ENCODE data around the gene MC5R.

DNA sequence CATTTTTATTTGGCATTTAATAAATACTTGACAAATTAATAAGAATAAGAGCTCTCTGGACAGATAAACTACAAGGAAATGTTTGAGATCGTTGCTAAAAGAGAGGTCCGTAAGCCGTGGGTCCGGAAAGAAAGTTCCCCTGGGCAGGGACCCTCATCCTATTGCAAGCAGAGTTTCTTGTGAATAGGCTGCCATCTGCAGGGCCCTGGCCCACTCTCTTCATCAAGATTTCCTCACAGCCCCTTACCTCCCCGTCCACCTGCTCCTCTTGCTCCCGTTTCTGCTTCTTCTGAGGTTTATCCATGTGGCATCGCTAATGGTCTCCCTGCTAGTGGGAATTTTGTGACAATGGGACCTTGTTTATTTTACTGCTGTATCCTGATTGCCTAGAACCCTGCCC lies 30.1 kb upstream of the MC5R start:
- TF ChIP-seq, protein P1, sequence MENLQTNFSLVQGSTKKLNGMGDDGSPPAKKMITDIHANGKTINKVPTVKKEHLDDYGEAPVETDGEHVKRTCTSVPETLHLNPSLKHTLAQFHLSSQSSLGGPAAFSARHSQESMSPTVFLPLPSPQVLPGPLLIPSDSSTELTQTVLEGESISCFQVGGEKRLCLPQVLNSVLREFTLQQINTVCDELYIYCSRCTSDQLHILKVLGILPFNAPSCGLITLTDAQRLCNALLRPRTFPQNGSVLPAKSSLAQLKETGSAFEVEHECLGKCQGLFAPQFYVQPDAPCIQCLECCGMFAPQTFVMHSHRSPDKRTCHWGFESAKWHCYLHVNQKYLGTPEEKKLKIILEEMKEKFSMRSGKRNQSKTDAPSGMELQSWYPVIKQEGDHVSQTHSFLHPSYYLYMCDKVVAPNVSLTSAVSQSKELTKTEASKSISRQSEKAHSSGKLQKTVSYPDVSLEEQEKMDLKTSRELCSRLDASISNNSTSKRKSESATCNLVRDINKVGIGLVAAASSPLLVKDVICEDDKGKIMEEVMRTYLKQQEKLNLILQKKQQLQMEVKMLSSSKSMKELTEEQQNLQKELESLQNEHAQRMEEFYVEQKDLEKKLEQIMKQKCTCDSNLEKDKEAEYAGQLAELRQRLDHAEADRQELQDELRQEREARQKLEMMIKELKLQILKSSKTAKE (IDR thresholded peaks at IDR 0.05; ENCODE audit: low read depth, poor library complexity, severe bottlenecking): no peak
- TF ChIP-seq, protein P2, sequence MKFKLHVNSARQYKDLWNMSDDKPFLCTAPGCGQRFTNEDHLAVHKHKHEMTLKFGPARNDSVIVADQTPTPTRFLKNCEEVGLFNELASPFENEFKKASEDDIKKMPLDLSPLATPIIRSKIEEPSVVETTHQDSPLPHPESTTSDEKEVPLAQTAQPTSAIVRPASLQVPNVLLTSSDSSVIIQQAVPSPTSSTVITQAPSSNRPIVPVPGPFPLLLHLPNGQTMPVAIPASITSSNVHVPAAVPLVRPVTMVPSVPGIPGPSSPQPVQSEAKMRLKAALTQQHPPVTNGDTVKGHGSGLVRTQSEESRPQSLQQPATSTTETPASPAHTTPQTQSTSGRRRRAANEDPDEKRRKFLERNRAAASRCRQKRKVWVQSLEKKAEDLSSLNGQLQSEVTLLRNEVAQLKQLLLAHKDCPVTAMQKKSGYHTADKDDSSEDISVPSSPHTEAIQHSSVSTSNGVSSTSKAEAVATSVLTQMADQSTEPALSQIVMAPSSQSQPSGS (IDR thresholded peaks at IDR 0.05; ENCODE audit: low read length): no peak
- TF ChIP-seq RCOR1 (conservative IDR thresholded peaks at IDR 0.05; ENCODE audit: low read depth, low read length): no peak
- no peak for TF ChIP-seq DPF2 (IDR thresholded peaks at IDR 0.05)
- TF ChIP-seq, protein P3, sequence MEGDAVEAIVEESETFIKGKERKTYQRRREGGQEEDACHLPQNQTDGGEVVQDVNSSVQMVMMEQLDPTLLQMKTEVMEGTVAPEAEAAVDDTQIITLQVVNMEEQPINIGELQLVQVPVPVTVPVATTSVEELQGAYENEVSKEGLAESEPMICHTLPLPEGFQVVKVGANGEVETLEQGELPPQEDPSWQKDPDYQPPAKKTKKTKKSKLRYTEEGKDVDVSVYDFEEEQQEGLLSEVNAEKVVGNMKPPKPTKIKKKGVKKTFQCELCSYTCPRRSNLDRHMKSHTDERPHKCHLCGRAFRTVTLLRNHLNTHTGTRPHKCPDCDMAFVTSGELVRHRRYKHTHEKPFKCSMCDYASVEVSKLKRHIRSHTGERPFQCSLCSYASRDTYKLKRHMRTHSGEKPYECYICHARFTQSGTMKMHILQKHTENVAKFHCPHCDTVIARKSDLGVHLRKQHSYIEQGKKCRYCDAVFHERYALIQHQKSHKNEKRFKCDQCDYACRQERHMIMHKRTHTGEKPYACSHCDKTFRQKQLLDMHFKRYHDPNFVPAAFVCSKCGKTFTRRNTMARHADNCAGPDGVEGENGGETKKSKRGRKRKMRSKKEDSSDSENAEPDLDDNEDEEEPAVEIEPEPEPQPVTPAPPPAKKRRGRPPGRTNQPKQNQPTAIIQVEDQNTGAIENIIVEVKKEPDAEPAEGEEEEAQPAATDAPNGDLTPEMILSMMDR (IDR thresholded peaks at IDR 0.05 in 2 of 3, conservative IDR thresholded peaks at IDR 0.05 in 1 of 3; ENCODE audit: control insufficient read depth in 2 of 3, extremely low read depth in 1 of 3, insufficient read depth in 1 of 3, low read depth in 3 of 3, low read length in 3 of 3): no peak
- no peak for TF ChIP-seq POLR2AphosphoS5 (IDR thresholded peaks at IDR 0.05; ENCODE audit: low read length)
- no peak for TF ChIP-seq CBX5 (IDR thresholded peaks at IDR 0.05; ENCODE audit: low read depth)
- TF ChIP-seq, protein P4, sequence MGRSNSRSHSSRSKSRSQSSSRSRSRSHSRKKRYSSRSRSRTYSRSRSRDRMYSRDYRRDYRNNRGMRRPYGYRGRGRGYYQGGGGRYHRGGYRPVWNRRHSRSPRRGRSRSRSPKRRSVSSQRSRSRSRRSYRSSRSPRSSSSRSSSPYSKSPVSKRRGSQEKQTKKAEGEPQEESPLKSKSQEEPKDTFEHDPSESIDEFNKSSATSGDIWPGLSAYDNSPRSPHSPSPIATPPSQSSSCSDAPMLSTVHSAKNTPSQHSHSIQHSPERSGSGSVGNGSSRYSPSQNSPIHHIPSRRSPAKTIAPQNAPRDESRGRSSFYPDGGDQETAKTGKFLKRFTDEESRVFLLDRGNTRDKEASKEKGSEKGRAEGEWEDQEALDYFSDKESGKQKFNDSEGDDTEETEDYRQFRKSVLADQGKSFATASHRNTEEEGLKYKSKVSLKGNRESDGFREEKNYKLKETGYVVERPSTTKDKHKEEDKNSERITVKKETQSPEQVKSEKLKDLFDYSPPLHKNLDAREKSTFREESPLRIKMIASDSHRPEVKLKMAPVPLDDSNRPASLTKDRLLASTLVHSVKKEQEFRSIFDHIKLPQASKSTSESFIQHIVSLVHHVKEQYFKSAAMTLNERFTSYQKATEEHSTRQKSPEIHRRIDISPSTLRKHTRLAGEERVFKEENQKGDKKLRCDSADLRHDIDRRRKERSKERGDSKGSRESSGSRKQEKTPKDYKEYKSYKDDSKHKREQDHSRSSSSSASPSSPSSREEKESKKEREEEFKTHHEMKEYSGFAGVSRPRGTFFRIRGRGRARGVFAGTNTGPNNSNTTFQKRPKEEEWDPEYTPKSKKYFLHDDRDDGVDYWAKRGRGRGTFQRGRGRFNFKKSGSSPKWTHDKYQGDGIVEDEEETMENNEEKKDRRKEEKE (IDR thresholded peaks at IDR 0.05): no peak
- no peak for TF ChIP-seq EZH2 (IDR thresholded peaks at IDR 0.05; ENCODE audit: borderline replicate concordance, control insufficient read depth, low read depth, low read length)
- TF ChIP-seq, protein P5, sequence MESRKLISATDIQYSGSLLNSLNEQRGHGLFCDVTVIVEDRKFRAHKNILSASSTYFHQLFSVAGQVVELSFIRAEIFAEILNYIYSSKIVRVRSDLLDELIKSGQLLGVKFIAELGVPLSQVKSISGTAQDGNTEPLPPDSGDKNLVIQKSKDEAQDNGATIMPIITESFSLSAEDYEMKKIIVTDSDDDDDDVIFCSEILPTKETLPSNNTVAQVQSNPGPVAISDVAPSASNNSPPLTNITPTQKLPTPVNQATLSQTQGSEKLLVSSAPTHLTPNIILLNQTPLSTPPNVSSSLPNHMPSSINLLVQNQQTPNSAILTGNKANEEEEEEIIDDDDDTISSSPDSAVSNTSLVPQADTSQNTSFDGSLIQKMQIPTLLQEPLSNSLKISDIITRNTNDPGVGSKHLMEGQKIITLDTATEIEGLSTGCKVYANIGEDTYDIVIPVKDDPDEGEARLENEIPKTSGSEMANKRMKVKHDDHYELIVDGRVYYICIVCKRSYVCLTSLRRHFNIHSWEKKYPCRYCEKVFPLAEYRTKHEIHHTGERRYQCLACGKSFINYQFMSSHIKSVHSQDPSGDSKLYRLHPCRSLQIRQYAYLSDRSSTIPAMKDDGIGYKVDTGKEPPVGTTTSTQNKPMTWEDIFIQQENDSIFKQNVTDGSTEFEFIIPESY (IDR thresholded peaks at IDR 0.05): no peak
- TF ChIP-seq NR2F1 (conservative IDR thresholded peaks at IDR 0.05): no peak
- TF ChIP-seq FOXM1 (IDR thresholded peaks at IDR 0.05; ENCODE audit: low read depth, low read length): no peak
- TF ChIP-seq POLR2A (IDR thresholded peaks at IDR 0.05; ENCODE audit: low read depth, low read length): no peak

Measured in GM12878 (cell line).